DND-41 (cell line): ENCODE data around the gene PMAIP1.

Source experiments
- ATAC-seq: fragments of 200-7000 bp; cut with Tn5 transposase; 3 replicates; pipeline ENCODE4 v1.9.1; 2021; ENCODE audit warnings: low read depth; ENCODE audit not compliant: insufficient read depth
- DNase-seq: peaks from one replicate; pipeline ENCODE4 v3.0.0-alpha.2; 2020
- H2AFZ ChIP-seq: 2 replicates; pipeline ENCODE4 v1.6.0; 2012; ENCODE audit warnings: low read depth, low read length
- H3K27ac ChIP-seq: 2 replicates; pipeline ENCODE4 v1.5.1; 2012; ENCODE audit warnings: low read length, inconsistent platforms
- H3K27me3 ChIP-seq: fragments of 200-600 bp; sonication (generic); 2 replicates; pipeline ENCODE4 v1.6.0; 2012; ENCODE audit warnings: low read length, mild to moderate bottlenecking, inconsistent platforms; ENCODE audit not compliant: insufficient read depth, poor library complexity
- H3K36me3 ChIP-seq: 2 replicates; pipeline ENCODE4 v1.5.1; 2012; ENCODE audit warnings: low read length, inconsistent platforms; ENCODE audit not compliant: insufficient read depth
- H3K4me1 ChIP-seq: 2 replicates; pipeline ENCODE4 v1.5.1; 2012; ENCODE audit warnings: mild to moderate bottlenecking, low read length; ENCODE audit not compliant: insufficient read depth
- H3K4me2 ChIP-seq: 2 replicates; pipeline ENCODE4 v1.6.0; 2012; ENCODE audit warnings: mild to moderate bottlenecking, moderate library complexity, low read length, inconsistent platforms; ENCODE audit not compliant: insufficient read depth
- H3K4me3 ChIP-seq, 2 experiments: fragments of 200-600 bp in 1 of 2; shearing (Covaris generic) in 1 of 2; 2 replicates each; pipeline ENCODE4 v1.5.1; 2012 to 2016; ENCODE audit warnings: inconsistent platforms in 2 of 2, low read length in 2 of 2, mild to moderate bottlenecking in 2 of 2, low read depth in 1 of 2, moderate library complexity in 1 of 2
- H3K79me2 ChIP-seq: 2 replicates; pipeline ENCODE4 v1.6.0; 2012; ENCODE audit warnings: low read length, inconsistent platforms; ENCODE audit not compliant: insufficient read depth
- H3K9ac ChIP-seq: 2 replicates; pipeline ENCODE4 v1.6.0; 2012; ENCODE audit warnings: low read depth, mild to moderate bottlenecking, inconsistent platforms, low read length, moderate library complexity
- H3K9me3 ChIP-seq: 2 replicates; pipeline ENCODE4 v1.5.1; 2012; ENCODE audit warnings: low read length, moderate library complexity, mild to moderate bottlenecking, inconsistent platforms; ENCODE audit not compliant: insufficient read depth, severe bottlenecking
- H4K20me1 ChIP-seq: 2 replicates; pipeline ENCODE4 v1.6.0; 2012; ENCODE audit warnings: low read length; ENCODE audit not compliant: insufficient read depth
- EZH2 ChIP-seq: IDR thresholded peaks from 3 replicates; pipeline ENCODE4 v1.6.1; 2012; ENCODE audit warnings: borderline replicate concordance, low read depth, mild to moderate bottlenecking, moderate library complexity, low read length, inconsistent platforms; ENCODE audit not compliant: severe bottlenecking
- TF ChIP-seq, protein P1 (sequence below): IDR thresholded peaks from 2 replicates; pipeline ENCODE4 v1.5.1; 2012; ENCODE audit warnings: borderline replicate concordance, low read length, moderate library complexity, mild to moderate bottlenecking; ENCODE audit not compliant: poor library complexity, severe bottlenecking; ENCODE audit errors: extremely low read depth

The PMAIP1 gene

DNA sequence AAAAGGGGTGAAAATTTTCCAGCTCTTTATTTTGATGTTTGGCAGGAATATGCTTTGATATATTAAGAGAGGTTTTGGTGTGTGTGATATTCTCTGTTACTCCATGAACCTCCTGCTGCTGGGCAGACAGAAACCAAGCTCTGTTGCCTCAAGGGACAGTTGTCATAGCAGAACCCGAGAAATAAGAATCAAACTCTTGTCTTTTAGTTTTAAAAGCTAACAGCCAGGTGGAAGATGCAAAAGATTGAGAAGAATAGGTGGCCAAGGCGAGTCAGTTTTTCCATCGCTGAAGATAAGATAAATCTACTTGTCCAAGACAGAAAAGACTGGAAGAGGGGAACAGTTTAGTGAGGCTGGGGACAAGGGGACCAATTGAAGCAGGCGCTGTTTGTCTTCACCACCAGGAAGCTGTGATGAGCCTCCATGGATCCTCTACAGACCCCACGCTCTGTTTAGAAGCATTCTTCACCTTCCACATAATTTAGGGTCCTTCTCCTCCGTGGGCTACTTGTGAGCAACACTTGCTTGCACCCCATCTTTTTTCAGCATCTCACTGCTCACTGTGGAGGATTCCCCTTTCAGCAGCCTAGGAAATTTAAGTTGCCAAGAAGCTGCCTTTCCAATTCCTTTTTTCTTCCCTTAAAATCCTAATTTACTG is 23.9 kb downstream of the PMAIP1 start:
- TF ChIP-seq EZH2 = no peak
- TF ChIP-seq, protein P1, sequence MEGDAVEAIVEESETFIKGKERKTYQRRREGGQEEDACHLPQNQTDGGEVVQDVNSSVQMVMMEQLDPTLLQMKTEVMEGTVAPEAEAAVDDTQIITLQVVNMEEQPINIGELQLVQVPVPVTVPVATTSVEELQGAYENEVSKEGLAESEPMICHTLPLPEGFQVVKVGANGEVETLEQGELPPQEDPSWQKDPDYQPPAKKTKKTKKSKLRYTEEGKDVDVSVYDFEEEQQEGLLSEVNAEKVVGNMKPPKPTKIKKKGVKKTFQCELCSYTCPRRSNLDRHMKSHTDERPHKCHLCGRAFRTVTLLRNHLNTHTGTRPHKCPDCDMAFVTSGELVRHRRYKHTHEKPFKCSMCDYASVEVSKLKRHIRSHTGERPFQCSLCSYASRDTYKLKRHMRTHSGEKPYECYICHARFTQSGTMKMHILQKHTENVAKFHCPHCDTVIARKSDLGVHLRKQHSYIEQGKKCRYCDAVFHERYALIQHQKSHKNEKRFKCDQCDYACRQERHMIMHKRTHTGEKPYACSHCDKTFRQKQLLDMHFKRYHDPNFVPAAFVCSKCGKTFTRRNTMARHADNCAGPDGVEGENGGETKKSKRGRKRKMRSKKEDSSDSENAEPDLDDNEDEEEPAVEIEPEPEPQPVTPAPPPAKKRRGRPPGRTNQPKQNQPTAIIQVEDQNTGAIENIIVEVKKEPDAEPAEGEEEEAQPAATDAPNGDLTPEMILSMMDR = no peak
- Histone ChIP-seq H3K27ac (no peak overlapping the region), H3K79me2 (no peaks in the 10 kb centered on the region), H3K36me3 (no peaks in the 10 kb centered on the region), H3K27me3 (peaks cover 12% of the 10 kb centered on the region), H3K4me2 (peak overlapping the region; percentile 35; the same call in 1 of the 2 replicates), H2AFZ (no peak overlapping the region), H3K9ac (no peak overlapping the region), H3K9me3 (no peaks in the 10 kb centered on the region), H3K4me3 (no peak overlapping the region), H3K4me1 (peaks cover 41% of the 10 kb centered on the region), H4K20me1 (peaks cover 11% of the 10 kb centered on the region; the same call in 1 of the 2 replicates)
- ATAC-seq (peak; percentile 22), DNase-seq (no peak)

- peaks cover 14% of the 10 kb centered on the region; the same call in 1 of the 2 replicates for H4K20me1 ChIP-seq
- DNase-seq = no peak
- TF ChIP-seq, protein P1 = no peak
- peaks cover 37% of the 10 kb centered on the region for H3K4me1 ChIP-seq
- ATAC-seq = no peak
- no peak overlapping the region for H3K4me3 ChIP-seq
- H3K9ac ChIP-seq = no peak overlapping the region
- no peaks in the 10 kb centered on the region for H3K79me2 ChIP-seq
- H3K9me3 ChIP-seq = no peaks in the 10 kb centered on the region
- peaks cover 12% of the 10 kb centered on the region for H3K27me3 ChIP-seq
- no peaks in the 10 kb centered on the region for H3K36me3 ChIP-seq
- H3K27ac ChIP-seq = no peak overlapping the region
- no peak overlapping the region for H2AFZ ChIP-seq
- H3K4me2 ChIP-seq = no peak overlapping the region
Observed at GRCh38 chr18:59926131-59926530, 26.3 kb downstream of the PMAIP1 start.

DNA sequence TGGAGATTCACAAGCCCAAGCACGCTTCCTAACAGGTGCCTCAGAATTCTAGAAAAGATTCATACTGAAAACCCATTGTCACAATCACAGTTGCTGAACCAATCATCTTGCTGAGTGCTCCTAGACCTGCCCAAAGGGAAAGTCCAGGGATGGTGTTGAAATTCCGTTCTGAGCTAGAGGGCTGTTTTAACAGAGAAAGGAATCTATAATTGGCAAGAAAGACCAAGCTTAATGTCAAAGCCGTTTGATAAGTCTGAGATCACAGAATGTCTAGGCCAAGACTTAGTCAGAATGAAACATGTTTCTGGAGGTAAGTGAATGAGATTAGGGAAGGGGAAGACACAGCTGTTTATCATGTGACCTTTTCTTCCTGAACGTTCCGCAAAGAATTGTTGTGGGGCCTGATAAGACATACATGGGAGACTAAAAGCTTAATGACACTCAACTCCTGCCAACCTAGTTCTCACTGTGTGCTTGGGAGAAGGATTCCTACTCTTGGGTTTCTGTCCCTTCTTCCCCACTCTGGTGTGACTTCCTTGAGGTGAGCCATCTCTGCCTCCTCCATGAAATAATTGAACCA is 27.5 kb downstream of the PMAIP1 start:
- Histone ChIP-seq H3K27me3 (peaks cover 12% of the 10 kb centered on the region), H3K4me1 (peaks cover 25% of the 10 kb centered on the region), H2AFZ (no peak overlapping the region), H3K9me3 (no peaks in the 10 kb centered on the region), H4K20me1 (peaks cover 8% of the 10 kb centered on the region; the same call in 1 of the 2 replicates), H3K79me2 (no peaks in the 10 kb centered on the region), H3K9ac (no peak overlapping the region), H3K27ac (no peak overlapping the region), H3K4me3 (no peak overlapping the region), H3K36me3 (no peaks in the 10 kb centered on the region), H3K4me2 (no peak overlapping the region)
- TF ChIP-seq, protein P1 = no peak
- TF ChIP-seq EZH2 = no peak
- DNase-seq = no peak
- ATAC-seq = no peak
